Activated B cell treated with CpG ODN at 0.5 μM for 24 hours (primary cell): ENCODE results near the gene CACNG5. TPM values are rescaled to one million over a fixed set of nuclear protein-coding genes. Genes with fewer than 3 reads are reported as not detected.

Experiments
- ATAC-seq: fragments of 200-7000 bp; cut with Tn5 transposase; one replicate; pipeline ENCODE4 v1.10.0; 2021; ENCODE audit warnings: low read depth, mild to moderate bottlenecking, moderate library complexity
- CTCF ChIA-PET: fragments of 350-600 bp; sonication (Branson Sonifier 250); formaldehyde crosslinking; loops from one replicate; lab custom pipeline; 2021; ENCODE audit warnings: antibody characterized with exemption; lab: Charles Lee
- POLR2A ChIA-PET: fragments of 350-600 bp; sonication (Branson Sonifier 250); formaldehyde crosslinking; loops from one replicate; lab custom pipeline; 2021; ENCODE audit warnings: antibody characterized with exemption; lab: Charles Lee
- DNase-seq: peaks from one replicate; pipeline ENCODE4 v3.0.0; 2022
- H3K27ac Mint-ChIP-seq: one replicate; pipeline ENCODE4 v1.8.0; 2020; ENCODE audit warnings: mixed read lengths
- H3K27me3 Mint-ChIP-seq: one replicate; pipeline ENCODE4 v1.8.0; 2021; ENCODE audit warnings: mixed read lengths
- H3K36me3 Mint-ChIP-seq: one replicate; pipeline ENCODE4 v1.8.0; 2021; ENCODE audit warnings: low read depth, mixed read lengths
- H3K4me1 Mint-ChIP-seq: one replicate; pipeline ENCODE4 v1.8.0; 2021; ENCODE audit warnings: mixed read lengths
- H3K4me3 Mint-ChIP-seq: one replicate; pipeline ENCODE4 v1.8.0; 2020; ENCODE audit warnings: mild to moderate bottlenecking, mixed read lengths
- H3K9me3 Mint-ChIP-seq: one replicate; pipeline ENCODE4 v1.8.0; 2020; ENCODE audit warnings: mixed read lengths
- CTCF ChIP-seq: fragments of 200-600 bp; IDR thresholded peaks from one replicate; pipeline ENCODE4 v1.8.0; 2022; ENCODE audit warnings: antibody characterized with exemption, mild to moderate bottlenecking
- intact Hi-C: fragments of 100-400 bp; cut with micrococcal nuclease; formaldehyde crosslinking; loops from one replicate; pipeline ENCODE4 v1.15.1; 2024
- total RNA-seq: library from RNA; stranded (reverse); gene quantifications from 2 replicates; pipeline ENCODE4 v1.2.3, GENCODE V29; 2022

Gene CACNG5
- total RNA-seq, 1 donor from 2014 or later = not detected

- Mint-ChIP-seq H3K36me3 (no peaks in the 10 kb centered on the region), H3K4me1 (no peaks in the 10 kb centered on the region), H3K9me3 (peaks cover 7% of the 10 kb centered on the region), H3K27ac (no peak overlapping the region), H3K4me3 (no peak overlapping the region), H3K27me3 (peaks cover 9% of the 10 kb centered on the region)
- DNase-seq (no peak), ATAC-seq (no peak)
- CTCF ChIA-PET = no interaction called here
- TF ChIP-seq CTCF = no peak
- intact Hi-C loops = no loop called here
- POLR2A ChIA-PET = no interaction called here
These were observed 91.0 kb downstream of the CACNG5 start for GRCh38 chr17:66925811-66926500.

GRCh38 chr17:66928949-66929348 lies 94.0 kb downstream of the CACNG5 start:
- CTCF ChIA-PET = no interaction called here
- POLR2A ChIA-PET = no interaction called here
- Mint-ChIP-seq H3K27me3 (peaks cover 10% of the 10 kb centered on the region), H3K4me1 (no peaks in the 10 kb centered on the region), H3K4me3 (no peak overlapping the region), H3K9me3 (peaks cover 3% of the 10 kb centered on the region), H3K27ac (no peak overlapping the region), H3K36me3 (no peaks in the 10 kb centered on the region)
- DNase-seq (no peak), ATAC-seq (no peak)
- TF ChIP-seq CTCF = no peak
- intact Hi-C loops = no loop called here

GRCh38 chr17:66929591-66929990 lies 94.7 kb downstream of the CACNG5 start:
- DNase-seq (no peak), ATAC-seq (no peak)
- peaks cover 3% of the 10 kb centered on the region for H3K9me3 Mint-ChIP-seq
- H3K27ac Mint-ChIP-seq = no peak overlapping the region
- ChIA-PET CTCF (no interaction called here), POLR2A (no interaction called here)
- intact Hi-C loops = no loop called here
- peaks cover 8% of the 10 kb centered on the region for H3K27me3 Mint-ChIP-seq
- H3K4me1 Mint-ChIP-seq = no peaks in the 10 kb centered on the region
- TF ChIP-seq CTCF = no peak
- no peak overlapping the region for H3K4me3 Mint-ChIP-seq
- no peaks in the 10 kb centered on the region for H3K36me3 Mint-ChIP-seq

GRCh38 chr17:66930933-66931332 lies 96.0 kb downstream of the CACNG5 start:
- Mint-ChIP-seq H3K9me3 (peaks cover 8% of the 10 kb centered on the region), H3K36me3 (no peaks in the 10 kb centered on the region), H3K4me1 (no peaks in the 10 kb centered on the region), H3K27ac (no peak overlapping the region), H3K27me3 (peaks cover 5% of the 10 kb centered on the region), H3K4me3 (no peak overlapping the region)
- ChIA-PET CTCF (no interaction called here), POLR2A (no interaction called here)
- ATAC-seq = no peak
- no peak for TF ChIP-seq CTCF
- intact Hi-C loops = no loop called here
- no peak for DNase-seq

GRCh38 chr17:66932311-66932710 lies 97.4 kb downstream of the CACNG5 start:
- TF ChIP-seq CTCF = no peak
- H3K36me3 Mint-ChIP-seq = no peaks in the 10 kb centered on the region
- POLR2A ChIA-PET = no interaction called here
- CTCF ChIA-PET = no interaction called here
- no peaks in the 10 kb centered on the region for H3K4me1 Mint-ChIP-seq
- ATAC-seq (no peak), DNase-seq (no peak)
- no peak overlapping the region for H3K4me3 Mint-ChIP-seq
- H3K27ac Mint-ChIP-seq = no peak overlapping the region
- peaks cover 8% of the 10 kb centered on the region for H3K9me3 Mint-ChIP-seq
- peaks cover 4% of the 10 kb centered on the region for H3K27me3 Mint-ChIP-seq
- intact Hi-C loops = no loop called here
